Activated gamma-delta T cell treated with Interleukin-2 at 50 U/mL for 16 hours (primary cell): ENCODE measurements around the gene CORO7.
A peak's percentile ranks its signal among the peaks of the same experiment; 100 is the strongest.

Experiments
- DNase-seq: peaks from one replicate; pipeline ENCODE4 v3.0.0-alpha.2; 2020

CORO7 gene

GRCh38 chr16:4381935-4382794 is 34.2 kb downstream of the CORO7 start:
- no peak for DNase-seq

- DNase-seq, result no peak
Observed at GRCh38 chr16:4381072-4381934, 35.1 kb downstream of the CORO7 start.

DNA sequence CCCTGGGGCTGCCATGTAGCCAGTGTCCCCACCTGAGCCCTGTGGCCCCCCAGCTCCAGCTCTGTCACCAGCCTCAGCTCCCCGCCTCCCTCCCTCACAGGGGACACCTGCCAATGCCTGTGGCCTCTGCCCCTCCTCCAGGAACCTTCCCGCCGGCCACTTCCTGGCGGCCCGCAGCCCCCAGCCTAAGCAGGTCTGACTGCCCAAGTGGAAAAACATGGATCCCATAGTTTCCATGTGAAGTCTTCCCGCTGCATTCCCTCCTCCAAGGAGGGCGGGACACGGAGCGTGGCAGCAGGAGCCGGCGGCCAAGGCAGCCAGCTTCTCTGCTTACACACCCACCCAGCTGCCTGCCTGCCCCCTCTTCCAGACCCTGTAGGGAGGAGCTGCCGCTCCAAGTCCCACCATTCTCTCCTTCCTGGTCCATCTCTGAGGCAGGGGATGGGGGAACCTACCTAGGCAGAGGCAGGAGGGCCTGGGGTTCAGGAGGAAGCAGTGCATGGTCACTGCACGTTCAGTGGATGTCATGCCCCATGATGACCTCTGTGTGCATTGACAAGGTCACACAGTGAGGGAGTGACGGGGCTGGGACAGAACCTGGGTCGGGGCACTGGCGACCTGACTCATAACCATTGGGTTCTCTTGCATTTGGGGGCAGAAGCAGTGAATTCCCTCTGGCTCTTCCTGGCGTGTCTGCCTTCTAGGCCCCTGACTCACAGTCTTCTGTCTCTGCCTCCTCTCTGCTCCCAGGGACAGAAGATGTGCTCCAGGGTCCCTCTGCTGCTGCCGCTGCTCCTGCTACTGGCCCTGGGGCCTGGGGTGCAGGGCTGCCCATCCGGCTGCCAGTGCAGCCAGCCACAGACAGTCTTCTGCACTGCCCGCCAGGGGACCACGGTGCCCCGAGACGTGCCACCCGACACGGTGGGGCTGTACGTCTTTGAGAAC is 36.0 kb downstream of the CORO7 start:
- DNase-seq, result no peak

DNA sequence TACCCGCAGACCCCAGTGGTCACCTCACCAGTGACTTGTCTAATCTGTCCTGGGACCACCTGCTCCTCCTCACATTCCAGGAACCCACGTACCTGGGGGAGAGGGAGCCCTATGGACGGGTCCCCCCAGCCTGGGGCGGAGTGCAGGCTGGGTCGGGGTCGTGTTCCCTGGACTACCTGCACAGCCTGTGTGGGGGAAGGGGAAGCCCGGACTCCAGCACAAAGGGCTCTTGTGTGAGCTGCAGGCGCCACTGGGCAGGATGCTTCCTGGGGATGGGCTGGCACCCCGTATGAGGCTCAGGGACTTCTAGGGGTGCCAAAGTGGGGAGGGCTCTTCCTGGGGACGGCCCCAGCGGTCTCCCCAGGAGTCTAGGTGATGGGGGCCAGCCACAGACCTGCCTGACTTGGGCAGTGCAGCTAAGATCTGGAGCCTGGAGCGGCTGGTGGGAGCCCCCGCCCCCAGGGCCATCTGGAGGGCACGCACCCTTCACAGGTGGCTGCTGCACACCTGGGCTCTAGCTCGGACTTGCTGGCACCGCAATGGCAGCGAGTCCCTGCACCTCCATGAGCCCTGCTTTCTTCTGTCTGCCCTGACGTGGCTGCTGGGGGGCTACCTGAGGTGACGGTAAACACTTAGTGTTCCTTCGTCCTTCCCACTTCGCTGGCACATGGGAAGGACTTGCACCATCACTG is 37.3 kb downstream of the CORO7 start:
- DNase-seq, result no peak

GRCh38 chr16:4378161-4378666 is 38.2 kb downstream of the CORO7 start:
- no peak for DNase-seq

DNA sequence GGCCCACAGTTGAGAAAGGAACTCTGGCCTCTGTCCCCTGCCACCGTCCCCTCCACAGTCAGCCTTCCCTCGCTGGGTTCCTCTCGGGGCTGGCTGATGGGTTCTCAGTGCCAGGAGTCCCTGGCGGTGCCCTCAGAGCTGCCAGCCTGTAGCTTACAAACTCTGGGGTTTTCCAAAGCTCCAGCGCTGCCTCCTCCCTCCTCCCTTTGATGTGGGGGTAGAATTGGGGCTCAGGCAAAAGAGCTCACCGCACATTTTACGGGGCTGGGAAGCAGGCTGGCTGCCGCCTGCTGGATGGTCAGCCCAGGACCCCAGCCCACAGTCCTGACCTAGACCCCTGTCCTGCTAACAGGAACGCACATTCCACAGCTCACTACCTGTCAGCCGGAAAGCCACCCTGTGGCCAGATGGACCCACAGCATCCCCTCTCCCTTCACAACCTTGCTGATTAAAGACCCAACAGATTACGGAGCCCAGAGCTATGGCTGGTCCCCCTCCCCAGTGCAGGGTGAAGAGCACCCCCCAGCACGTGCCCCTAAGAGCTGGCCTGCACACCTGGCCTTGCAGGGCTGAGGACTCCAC is 38.7 kb downstream of the CORO7 start:
- DNase-seq, result no peak

DNA sequence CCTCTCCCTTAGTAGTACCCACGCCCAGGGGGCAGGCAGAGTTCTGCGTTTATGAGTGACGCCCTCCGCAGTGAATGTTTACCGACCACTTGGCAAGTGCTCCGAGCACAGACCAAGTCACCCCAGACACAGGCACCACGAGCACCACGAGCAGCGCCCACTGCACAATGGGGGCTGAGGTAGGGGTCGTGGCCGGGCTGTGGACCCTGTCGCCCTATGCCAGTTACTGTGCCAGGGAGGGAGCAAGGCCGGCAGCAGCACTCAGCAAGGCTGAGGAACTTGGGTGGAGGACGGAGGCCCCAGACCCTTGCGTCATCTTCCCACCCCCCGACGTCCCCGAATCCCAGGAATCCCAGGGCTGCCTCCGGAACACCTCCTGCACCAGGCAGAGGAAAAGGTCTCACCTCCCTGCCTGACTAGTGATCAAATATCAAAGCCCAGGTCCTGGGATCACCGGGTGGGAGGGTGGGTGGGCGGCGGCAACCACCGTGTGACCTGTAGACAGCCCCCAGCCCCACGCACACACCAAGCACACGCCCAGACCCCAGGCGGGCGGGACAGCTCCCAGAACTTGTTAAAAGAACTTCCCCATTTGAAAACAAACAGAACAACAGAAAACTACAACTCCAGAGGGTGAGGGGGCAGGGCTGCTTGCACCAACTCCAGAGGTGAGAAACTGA is 39.4 kb downstream of the CORO7 start:
- no peak for DNase-seq

GRCh38 chr16:4376126-4376892 is 40.1 kb downstream of the CORO7 start:
- DNase-seq, result no peak

GRCh38 chr16:4375717-4376116 is 40.7 kb downstream of the CORO7 start:
- DNase-seq, result no peak

GRCh38 chr16:4373909-4374742 is 42.3 kb downstream of the CORO7 start:
- DNase-seq, result no peak

- DNase-seq, result no peak
Observed at GRCh38 chr16:4373356-4373908, 43.0 kb downstream of the CORO7 start.

GRCh38 chr16:4372578-4373355 is 43.6 kb downstream of the CORO7 start:
- no peak for DNase-seq

DNA sequence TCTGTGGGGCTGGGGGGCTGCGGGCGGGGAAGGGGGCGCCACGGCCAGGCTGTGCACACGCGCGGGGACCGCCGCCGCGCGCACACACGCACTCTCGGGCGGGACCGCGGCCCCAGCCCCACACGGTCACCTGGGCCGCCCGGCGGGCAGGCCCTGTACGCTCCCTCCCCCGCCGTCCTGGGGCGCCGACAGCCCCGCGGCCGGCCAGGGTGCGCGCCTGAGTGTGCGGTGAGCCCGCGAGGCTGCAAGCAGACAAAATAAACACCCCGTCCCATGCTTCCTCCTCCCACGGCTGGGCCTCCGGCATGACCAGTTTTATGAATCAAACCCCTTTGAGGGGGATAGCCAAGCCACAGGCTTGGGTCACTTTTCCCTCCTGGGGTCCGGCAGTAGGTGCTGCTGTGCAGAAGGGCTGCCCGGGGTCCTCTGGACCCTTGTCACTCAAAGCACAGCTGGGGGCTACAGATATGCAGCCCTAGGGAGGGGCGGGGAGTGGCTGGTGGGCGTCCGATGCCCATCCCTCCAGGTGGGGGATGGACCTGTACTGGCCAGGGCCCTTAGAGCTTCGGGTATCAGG is 44.3 kb downstream of the CORO7 start:
- DNase-seq, result no peak

GRCh38 chr16:4371357-4372000 is 44.9 kb downstream of the CORO7 start, which contains the start of gene VASN:
VASN (plus strand) TSS chr16:4371848; CDS start chr16:4380878, 9,030 bp downstream.
- DNase-seq, result peak; percentile 66

DNA sequence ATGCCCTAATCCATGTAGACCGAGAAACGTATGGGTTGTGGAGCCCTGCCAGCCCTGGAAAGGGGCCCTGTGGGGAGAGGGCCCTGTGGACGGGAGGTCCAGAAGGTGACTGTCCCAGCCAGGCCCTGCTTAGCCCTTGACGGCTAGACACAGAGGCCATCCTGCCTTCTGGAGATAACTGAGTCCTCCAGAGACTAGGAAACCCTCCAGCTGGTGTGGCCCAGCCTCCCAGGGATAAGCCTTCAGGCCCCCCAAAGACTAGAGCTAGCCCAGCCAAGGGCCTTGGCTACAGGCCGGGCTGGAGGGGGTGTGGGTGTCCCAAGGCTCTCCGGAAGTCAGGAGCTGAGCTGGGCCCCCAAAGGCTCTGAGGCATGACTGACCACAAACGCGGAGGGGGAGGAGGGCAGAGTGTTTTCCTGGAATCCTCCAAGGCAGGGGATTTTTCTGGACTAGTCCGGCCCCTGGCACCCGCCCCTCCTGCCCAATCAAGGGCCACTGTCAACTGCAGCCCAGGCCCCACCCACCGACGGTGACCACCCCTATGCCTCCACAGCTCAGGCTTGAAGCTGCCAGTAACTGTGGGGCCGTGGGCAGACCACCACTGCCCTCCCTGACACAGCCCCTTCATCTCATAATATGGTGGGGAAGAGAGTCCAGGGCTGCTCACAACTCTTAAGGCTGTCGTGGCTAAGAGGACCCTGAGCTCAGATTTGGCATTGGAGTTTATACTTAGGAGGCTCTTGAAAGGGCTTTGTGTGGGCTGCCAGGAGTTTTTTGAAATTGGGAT is 45.6 kb downstream of the CORO7 start:
- DNase-seq, result no peak

GRCh38 chr16:4370151-4370550 is 46.2 kb downstream of the CORO7 start:
- no peak for DNase-seq
